NCI-H2107 treated with DMSO at 0.1 percent for 48 hours (cell line): ENCODE results near the gene GRB2.
"Not testable (repeated sequence)": the region's sequence is repeated elsewhere in the genome, so short reads cannot be mapped to it uniquely, and the experiment has no call there.

Experiments used
- DNase-seq: peaks from one replicate; lab custom pipeline; 2025; ENCODE audit not compliant: unreplicated experiment; lab: John Stamatoyannopoulos, UW

Gene GRB2

GRCh38 chr17:75353176-75353575 is 52.3 kb downstream of the GRB2 start:
- DNase-seq, result no peak

GRCh38 chr17:75352079-75352569 is 53.4 kb downstream of the GRB2 start:
- peak; percentile 41 for DNase-seq

- no peak for DNase-seq
Observed at GRCh38 chr17:75350706-75351105, 54.8 kb downstream of the GRB2 start.

- DNase-seq, result no peak
Observed at GRCh38 chr17:75350029-75350428, 55.4 kb downstream of the GRB2 start.

- DNase-seq, result no peak
Observed at GRCh38 chr17:75349589-75349988, 55.9 kb downstream of the GRB2 start.

- no peak for DNase-seq
Observed at GRCh38 chr17:75348386-75349012, 57.0 kb downstream of the GRB2 start.

GRCh38 chr17:75346906-75347305 is 58.6 kb downstream of the GRB2 start:
- DNase-seq, result peak; percentile 48

GRCh38 chr17:75346368-75346767 is 59.1 kb downstream of the GRB2 start:
- DNase-seq, result not testable (repeated sequence)

GRCh38 chr17:75345514-75346167 is 59.8 kb downstream of the GRB2 start:
- DNase-seq, result peak; percentile 46

GRCh38 chr17:75344666-75345065 is 60.8 kb downstream of the GRB2 start:
- DNase-seq, result peak; percentile 81

- DNase-seq, result no peak
Observed at GRCh38 chr17:75342996-75343395, 62.5 kb downstream of the GRB2 start.

- no peak for DNase-seq
Observed at GRCh38 chr17:75341784-75342486, 63.5 kb downstream of the GRB2 start.

GRCh38 chr17:75340631-75341030 is 64.8 kb downstream of the GRB2 start:
- DNase-seq, result no peak

GRCh38 chr17:75339971-75340370 is 65.5 kb downstream of the GRB2 start:
- DNase-seq, result no peak

- DNase-seq, result no peak
Observed at GRCh38 chr17:75338335-75338734, 67.1 kb downstream of the GRB2 start.

GRCh38 chr17:75335315-75335714 is 70.2 kb downstream of the GRB2 start:
- no peak for DNase-seq

- no peak for DNase-seq
Observed at GRCh38 chr17:75334723-75335122, 70.8 kb downstream of the GRB2 start.

GRCh38 chr17:75331671-75332070 is 73.8 kb downstream of the GRB2 start:
- DNase-seq, result no peak

- DNase-seq, result no peak
Observed at GRCh38 chr17:75327757-75328156, 77.7 kb downstream of the GRB2 start.

GRCh38 chr17:75326226-75326848 is 79.1 kb downstream of the GRB2 start:
- no peak for DNase-seq

GRCh38 chr17:75325827-75326225 is 79.7 kb downstream of the GRB2 start:
- DNase-seq, result no peak

GRCh38 chr17:75325348-75325747 is 80.1 kb downstream of the GRB2 start:
- no peak for DNase-seq
